OCI-LY7 (cell line): ENCODE results near the gene UQCRC1. TPM values are rescaled to one million over a fixed set of nuclear protein-coding genes. Genes with fewer than 3 reads are reported as not detected.
"Not testable (repeated sequence)": the region's sequence is repeated elsewhere in the genome, so short reads cannot be mapped to it uniquely, and the experiment has no call there.

Experiments
- BruUV-seq: library from RNA; stranded (reverse); fragments of 400-500 nt; replicated peaks from 2 replicates; lab custom pipeline; 2021; lab: Mats Ljungman, UMichigan
- CTCF ChIA-PET: fragments of 300-600 bp; sonication (Branson Sonifier 250); formaldehyde crosslinking; loops from one replicate; lab custom pipeline; 2022; ENCODE audit warnings: antibody characterized with exemption; ENCODE audit not compliant: unreplicated experiment; lab: Charles Lee
- POLR2A ChIA-PET: fragments of 300-600 bp; sonication (Branson Sonifier 250); formaldehyde crosslinking; loops from one replicate; lab custom pipeline; 2022; ENCODE audit warnings: antibody characterized with exemption; lab: Charles Lee
- DNase-seq: peaks from one replicate; pipeline ENCODE4 v3.0.0-alpha.2; 2015; ENCODE audit warnings: low spot score
- H2AFZ ChIP-seq: fragments of 200-600 bp; sonication (generic), shearing (Covaris generic); 2 replicates; pipeline ENCODE4 v1.6.1; 2014; ENCODE audit warnings: mild to moderate bottlenecking, antibody characterized with exemption, low read length, moderate library complexity
- H3K27ac ChIP-seq: fragments of 200-600 bp; sonication (generic); 2 replicates; pipeline ENCODE4 v1.5.1; 2014; ENCODE audit warnings: mixed run types, low read depth, mild to moderate bottlenecking, moderate library complexity, low read length, inconsistent platforms; ENCODE audit not compliant: poor library complexity, severe bottlenecking
- H3K36me3 ChIP-seq: fragments of 200-600 bp; sonication (generic); 2 replicates; pipeline ENCODE4 v1.6.1; 2014; ENCODE audit warnings: mild to moderate bottlenecking, antibody characterized with exemption, low read length, moderate library complexity, mixed read lengths; ENCODE audit not compliant: insufficient read depth
- H3K4me1 ChIP-seq: fragments of 200-600 bp; sonication (generic); 2 replicates; pipeline ENCODE4 v1.5.1; 2014; ENCODE audit warnings: mild to moderate bottlenecking, low read length; ENCODE audit not compliant: insufficient read depth, poor library complexity, severe bottlenecking
- H3K4me2 ChIP-seq: fragments of 200-600 bp; sonication (generic); 2 replicates; pipeline ENCODE4 v1.6.1; 2014; ENCODE audit warnings: mild to moderate bottlenecking, low read length
- H3K4me3 ChIP-seq: fragments of 200-600 bp; sonication (generic); 2 replicates; pipeline ENCODE4 v1.5.1; 2014; ENCODE audit warnings: mild to moderate bottlenecking, low read depth, low read length; ENCODE audit not compliant: poor library complexity, severe bottlenecking
- H3K79me2 ChIP-seq: fragments of 200-600 bp; sonication (generic); 2 replicates; pipeline ENCODE4 v1.6.1; 2016; ENCODE audit warnings: low read depth, mild to moderate bottlenecking, low read length, moderate library complexity, mixed read lengths; ENCODE audit not compliant: insufficient read depth
- H3K9me2 ChIP-seq: fragments of 200-600 bp; sonication (generic); 2 replicates; pipeline ENCODE4 v1.6.1; 2016; ENCODE audit warnings: mild to moderate bottlenecking, low read length, mixed read lengths; ENCODE audit not compliant: insufficient read depth
- H3K9me3 ChIP-seq: fragments of 200-600 bp; sonication (generic); 2 replicates; pipeline ENCODE4 v1.6.1; 2014; ENCODE audit warnings: mild to moderate bottlenecking, mixed run types, low read length, mixed read lengths
- H4K20me1 ChIP-seq: fragments of 200-600 bp; sonication (generic); 2 replicates; pipeline ENCODE4 v1.6.1; 2014; ENCODE audit warnings: mild to moderate bottlenecking, antibody characterized with exemption, low read length, moderate library complexity, mixed read lengths; ENCODE audit not compliant: insufficient read depth
- EZH2phosphoT487 ChIP-seq: fragments of 200-600 bp; sonication (generic); IDR thresholded peaks from 2 replicates; pipeline ENCODE4 v1.6.1; 2018; ENCODE audit warnings: low read depth, borderline replicate concordance, mild to moderate bottlenecking, mixed run types, antibody characterized with exemption, low read length, moderate library complexity, mixed read lengths
- intact Hi-C: fragments of 100-400 bp; cut with micrococcal nuclease; formaldehyde crosslinking; loops from one replicate; pipeline ENCODE4 v1.10.0; 2022; ENCODE audit not compliant: unreplicated experiment
- microRNA-seq: library from miRNA; unstranded; fragments of <30 nt; microRNA quantifications from one replicate; pipeline ENCODE4 v1.2.0, GENCODE V29; 2022; ENCODE audit warnings: borderline replicate concordance
- small RNA-seq: library from RNA; depleted of rRNA; stranded (forward); fragments of <200 nt; gene quantifications from one replicate; pipeline ENCODE3, GENCODE V24; 2014
- total RNA-seq, 2 experiments: library from RNA; depleted of rRNA in 1 of 2; stranded (reverse); fragments of >200 nt in 1 of 2; shearing (Covaris generic) in 1 of 2; gene quantifications; 2 replicates each; pipeline ENCODE4 v1.2.3, GENCODE V29; 2014 to 2022
- TF ChIP-seq, protein P1 (sequence below): fragments of 200-600 bp; sonication (generic); conservative IDR thresholded peaks from 2 replicates; pipeline ENCODE4 v1.5.1; 2014; ENCODE audit warnings: mild to moderate bottlenecking, antibody characterized with exemption, low read length, moderate library complexity, mixed read lengths

UQCRC1 gene
- total RNA-seq, 2 experiments from 2014 or later = 125 to 194 TPM

DNA sequence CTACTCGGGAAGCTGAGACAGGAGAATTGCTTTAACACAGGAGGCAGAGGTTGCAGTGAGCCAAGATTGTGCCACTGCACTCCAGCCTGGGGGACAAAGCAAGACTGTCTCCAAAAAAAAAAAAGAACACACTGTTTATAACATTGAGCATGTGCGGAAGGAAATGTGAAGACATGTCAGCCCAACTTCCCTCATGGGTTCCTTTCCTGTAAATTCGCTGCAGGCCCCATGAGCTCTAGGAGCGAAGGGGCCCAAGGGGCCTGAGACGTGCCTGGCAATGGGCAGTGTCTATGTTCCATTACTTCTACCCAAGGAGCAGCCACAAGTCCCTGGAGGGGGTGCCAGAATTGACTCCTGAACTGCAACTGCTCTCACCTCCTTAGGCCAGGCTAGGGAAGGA is 56.1 kb downstream of the UQCRC1 start:
- H3K79me2 ChIP-seq = no peaks in the 10 kb centered on the region
- H3K4me3 ChIP-seq = no peak overlapping the region
- intact Hi-C loops = no loop called here

DNA sequence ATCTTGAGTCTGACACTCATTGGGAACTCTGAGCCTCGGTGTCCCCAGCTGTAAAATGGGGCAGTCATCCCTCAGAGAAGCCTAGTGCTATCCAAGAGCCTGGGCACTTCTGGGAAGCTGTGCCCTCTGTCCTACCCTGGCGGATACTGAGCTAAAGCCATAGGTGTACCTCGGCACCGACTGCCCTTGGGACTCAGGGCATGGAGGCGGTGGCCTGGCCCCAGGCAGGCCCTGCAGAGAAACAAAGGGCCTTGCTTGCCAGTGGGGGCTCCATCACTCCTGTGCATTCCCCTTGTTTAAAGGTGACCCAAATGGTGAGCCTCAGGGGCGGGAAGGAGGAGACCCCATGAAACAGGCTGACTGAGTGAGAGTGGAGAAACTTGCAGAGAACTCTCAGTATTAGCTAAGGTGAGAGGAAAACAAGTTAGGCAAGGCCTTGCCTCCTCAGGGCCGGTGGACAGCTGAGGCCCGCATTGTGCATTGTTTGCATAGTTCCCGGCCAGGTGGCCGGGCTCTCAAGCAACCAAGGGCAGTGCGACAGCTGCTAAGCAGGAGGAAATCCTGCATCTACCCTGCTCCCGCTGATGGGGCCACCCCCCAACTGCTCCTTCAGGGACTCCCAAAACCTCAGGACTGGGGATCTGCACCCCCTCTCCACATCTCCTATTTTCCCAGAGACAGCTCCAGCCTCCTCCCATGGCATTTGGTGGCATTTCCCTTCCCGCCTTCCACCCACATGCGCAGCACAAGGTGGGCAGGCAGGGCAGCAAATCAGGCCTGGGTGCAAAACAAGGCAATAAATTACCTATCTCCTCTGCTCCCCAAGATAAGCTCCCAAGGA is 57.1 kb downstream of the UQCRC1 start:
- no peak for DNase-seq
- Histone ChIP-seq H3K36me3 (no peaks in the 10 kb centered on the region), H3K4me3 (no peak overlapping the region), H3K9me3 (no peaks in the 10 kb centered on the region), H3K4me1 (peaks cover 17% of the 10 kb centered on the region), H4K20me1 (no peaks in the 10 kb centered on the region), H3K79me2 (no peaks in the 10 kb centered on the region), H2AFZ (no peak overlapping the region), H3K9me2 (no peaks in the 10 kb centered on the region), H3K4me2 (no peak overlapping the region), H3K27ac (no peak overlapping the region)
- POLR2A ChIA-PET = interaction anchor here (0.6 kb wide), 1 partner anchor 15 kb away, joined by 3 read pairs; no protein-coding TSS in a partner anchor
- intact Hi-C loops = no loop called here
- no TSS peak for BruUV-seq
- CTCF ChIA-PET = no interaction called here
- TF ChIP-seq, protein P1, sequence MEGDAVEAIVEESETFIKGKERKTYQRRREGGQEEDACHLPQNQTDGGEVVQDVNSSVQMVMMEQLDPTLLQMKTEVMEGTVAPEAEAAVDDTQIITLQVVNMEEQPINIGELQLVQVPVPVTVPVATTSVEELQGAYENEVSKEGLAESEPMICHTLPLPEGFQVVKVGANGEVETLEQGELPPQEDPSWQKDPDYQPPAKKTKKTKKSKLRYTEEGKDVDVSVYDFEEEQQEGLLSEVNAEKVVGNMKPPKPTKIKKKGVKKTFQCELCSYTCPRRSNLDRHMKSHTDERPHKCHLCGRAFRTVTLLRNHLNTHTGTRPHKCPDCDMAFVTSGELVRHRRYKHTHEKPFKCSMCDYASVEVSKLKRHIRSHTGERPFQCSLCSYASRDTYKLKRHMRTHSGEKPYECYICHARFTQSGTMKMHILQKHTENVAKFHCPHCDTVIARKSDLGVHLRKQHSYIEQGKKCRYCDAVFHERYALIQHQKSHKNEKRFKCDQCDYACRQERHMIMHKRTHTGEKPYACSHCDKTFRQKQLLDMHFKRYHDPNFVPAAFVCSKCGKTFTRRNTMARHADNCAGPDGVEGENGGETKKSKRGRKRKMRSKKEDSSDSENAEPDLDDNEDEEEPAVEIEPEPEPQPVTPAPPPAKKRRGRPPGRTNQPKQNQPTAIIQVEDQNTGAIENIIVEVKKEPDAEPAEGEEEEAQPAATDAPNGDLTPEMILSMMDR = no peak
- no peak for TF ChIP-seq EZH2phosphoT487

More for the DNA sequence above, 56.1 kb downstream of the UQCRC1 start:
- H4K20me1 ChIP-seq = no peaks in the 10 kb centered on the region
- ChIA-PET CTCF (interaction anchor here (1.0 kb wide), 1 partner anchor 87 kb away, joined by 3 read pairs; a partner anchor contains a TSS), POLR2A (no interaction called here)
- no peak for DNase-seq
- H2AFZ ChIP-seq = no peak overlapping the region
- H3K36me3 ChIP-seq = no peaks in the 10 kb centered on the region
- no peaks in the 10 kb centered on the region for H3K9me2 ChIP-seq
- BruUV-seq = no TSS peak
- TF ChIP-seq EZH2phosphoT487 = no peak
- TF ChIP-seq, protein P1 = no peak
- H3K4me1 ChIP-seq = peaks cover 27% of the 10 kb centered on the region
- H3K4me2 ChIP-seq = no peak overlapping the region
- H3K9me3 ChIP-seq = no peaks in the 10 kb centered on the region
- H3K27ac ChIP-seq = no peak overlapping the region

DNA sequence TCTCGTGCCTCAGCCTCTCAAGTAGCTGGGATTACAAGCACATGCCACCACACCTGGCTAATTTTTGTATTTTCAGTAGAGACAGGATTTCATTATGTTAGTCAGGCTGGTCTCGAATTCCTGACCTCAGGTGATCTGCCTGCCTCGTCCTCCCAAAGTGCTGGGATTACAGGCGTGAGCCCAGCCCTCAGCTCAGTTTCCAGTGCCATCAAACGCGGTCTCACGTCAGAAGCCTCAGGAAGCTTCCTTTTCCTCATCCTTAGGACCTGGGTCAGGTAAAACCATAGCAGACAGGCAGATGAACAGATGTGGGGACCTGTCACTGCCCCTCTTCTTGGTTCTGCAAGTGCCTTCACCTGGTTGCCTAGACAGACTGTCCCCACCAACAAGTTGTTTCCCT is 57.8 kb downstream of the UQCRC1 start:
- H2AFZ ChIP-seq, H3K4me2 ChIP-seq, H3K9me2 ChIP-seq, DNase-seq, H3K9me3 ChIP-seq, intact Hi-C loops, H4K20me1 ChIP-seq, H3K36me3 ChIP-seq, H3K4me3 ChIP-seq, H3K27ac ChIP-seq, H3K79me2 ChIP-seq, BruUV-seq: not testable (repeated sequence)
- peaks cover 15% of the 10 kb centered on the region for H3K4me1 ChIP-seq
- CTCF ChIA-PET = interaction anchor here (0.6 kb wide), 1 partner anchor 89 kb away, joined by 4 read pairs; no protein-coding TSS in a partner anchor
- POLR2A ChIA-PET = interaction anchor here (0.6 kb wide), 1 partner anchor 45 kb away, joined by 3 read pairs; no protein-coding TSS in a partner anchor

Small RNAs within 50 kb of the gene (microRNA-seq; reads per million reads assigned to microRNA genes)
- gene MIR4793 = not detected
- gene MIR6823 = not detected
- not detected for gene MIR711

Small RNAs within 50 kb of the gene (small RNA-seq; reads per million reads assigned to genes)
- gene MIR6823 = not detected

Other genes with a start within 250 kb of the UQCRC1 start
- 0.28 and 0.50 TPM in 2 replicates for gene FBXW12, start 237.4 kb downstream of the UQCRC1 start, total RNA-seq (2014; rRNA removed; shearing (Covaris generic))
- gene FBXW12, start 237.4 kb downstream of the UQCRC1 start, total RNA-seq (2022) = 0.37 and 0.44 TPM in 2 replicates
- gene PLXNB1, start 179.6 kb downstream of the UQCRC1 start, total RNA-seq (2014; rRNA removed; shearing (Covaris generic)) = 4.4 and 14.9 TPM in 2 replicates
- gene PLXNB1, start 179.6 kb downstream of the UQCRC1 start, total RNA-seq (2022) = 6.4 and 7.7 TPM in 2 replicates
- 22.0 and 23.0 TPM in 2 replicates for gene CCDC51, start 169.5 kb downstream of the UQCRC1 start, total RNA-seq (2014; rRNA removed; shearing (Covaris generic))
- 21.2 and 24.9 TPM in 2 replicates for gene CCDC51, start 169.5 kb downstream of the UQCRC1 start, total RNA-seq (2022)
- gene TMA7, start 169.4 kb downstream of the UQCRC1 start, total RNA-seq (2014; rRNA removed; shearing (Covaris generic)) = 313 and 486 TPM in 2 replicates
- gene TMA7, start 169.4 kb downstream of the UQCRC1 start, total RNA-seq (2022) = 226 and 250 TPM in 2 replicates
- gene ATRIP, start 162.9 kb downstream of the UQCRC1 start, total RNA-seq (2014; rRNA removed; shearing (Covaris generic)) = 16.3 and 16.8 TPM in 2 replicates
- gene ATRIP, start 162.9 kb downstream of the UQCRC1 start, total RNA-seq (2022) = 20.3 and 24.5 TPM in 2 replicates
- 80.5 and 102 TPM in 2 replicates for gene SHISA5, start 105.5 kb downstream of the UQCRC1 start, total RNA-seq (2014; rRNA removed; shearing (Covaris generic))
- 97.1 and 97.3 TPM in 2 replicates for gene SHISA5, start 105.5 kb downstream of the UQCRC1 start, total RNA-seq (2022)
- 3.8 and 5.0 TPM in 2 replicates for gene PFKFB4, start 52.8 kb downstream of the UQCRC1 start, total RNA-seq (2014; rRNA removed; shearing (Covaris generic))
- gene PFKFB4, start 52.8 kb downstream of the UQCRC1 start, total RNA-seq (2022) = 10.8 and 29.0 TPM in 2 replicates
- 0.16 TPM in 1 of 2 replicates, not detected in the other for gene UCN2, start 45.9 kb downstream of the UQCRC1 start, total RNA-seq (2014; rRNA removed; shearing (Covaris generic))
- not detected in 2 replicates for gene UCN2, start 45.9 kb downstream of the UQCRC1 start, total RNA-seq (2022)
- 4.1 and 7.9 TPM in 2 replicates for gene COL7A1, start 14.3 kb downstream of the UQCRC1 start, total RNA-seq (2014; rRNA removed; shearing (Covaris generic))
- gene COL7A1, start 14.3 kb downstream of the UQCRC1 start, total RNA-seq (2022) = 7.0 and 10.8 TPM in 2 replicates
- not detected in 2 replicates for gene TMEM89, start 12.1 kb upstream of the UQCRC1 start, total RNA-seq (2014; rRNA removed; shearing (Covaris generic))
- gene TMEM89, start 12.1 kb upstream of the UQCRC1 start, total RNA-seq (2022) = 1.6 TPM in 1 of 2 replicates, not detected in the other
- 28.4 and 42.1 TPM in 2 replicates for gene SLC26A6, start 25.8 kb upstream of the UQCRC1 start, total RNA-seq (2014; rRNA removed; shearing (Covaris generic))
- gene SLC26A6, start 25.8 kb upstream of the UQCRC1 start, total RNA-seq (2022) = 37.2 and 47.3 TPM in 2 replicates
- gene CELSR3, start 53.2 kb upstream of the UQCRC1 start, total RNA-seq (2014; rRNA removed; shearing (Covaris generic)) = 2.3 and 3.0 TPM in 2 replicates
- gene CELSR3, start 53.2 kb upstream of the UQCRC1 start, total RNA-seq (2022) = 8.4 and 9.1 TPM in 2 replicates
- gene NCKIPSD, start 76.3 kb upstream of the UQCRC1 start, total RNA-seq (2014; rRNA removed; shearing (Covaris generic)) = 34.8 and 42.1 TPM in 2 replicates
- 33.9 and 39.9 TPM in 2 replicates for gene NCKIPSD, start 76.3 kb upstream of the UQCRC1 start, total RNA-seq (2022)
- gene IP6K2, start 107.6 kb upstream of the UQCRC1 start, total RNA-seq (2014; rRNA removed; shearing (Covaris generic)) = 63.4 and 77.0 TPM in 2 replicates
- 92.7 and 96.9 TPM in 2 replicates for gene IP6K2, start 107.6 kb upstream of the UQCRC1 start, total RNA-seq (2022)
- 13.8 and 16.0 TPM in 2 replicates for gene PRKAR2A, start 238.2 kb upstream of the UQCRC1 start, total RNA-seq (2014; rRNA removed; shearing (Covaris generic))
- 19.6 and 22.4 TPM in 2 replicates for gene PRKAR2A, start 238.2 kb upstream of the UQCRC1 start, total RNA-seq (2022)